ENCODE results near the gene TRAF5. TPM values are rescaled to one million over a fixed set of nuclear protein-coding genes. Genes with fewer than 3 reads are reported as not detected.
A peak's percentile ranks its signal among the peaks of the same experiment; 100 is the strongest.

Gene TRAF5
- total RNA-seq, 6 experiments from 2014 or later, result 7.7 to 12.3 (median 8.7) TPM

GRCh38 chr1:211376807-211377470 is 50.3 kb downstream of the TRAF5 start:
- Mint-ChIP-seq H3K4me3 (no peak overlapping the region), H3K9me3 (no peaks in the 10 kb centered on the region), H3K27me3 (ENCODE audit: insufficient read depth) (no peaks in the 10 kb centered on the region), H3K4me1 (ENCODE audit: low read depth) (peaks cover 35% of the 10 kb centered on the region), H3K36me3 (ENCODE audit: low read depth) (peaks cover 7% of the 10 kb centered on the region; the same call in 1 of the 2 replicates), H3K27ac (peak overlapping the region; percentile 76)
- TF ChIP-seq CTCF (IDR thresholded peaks at IDR 0.05), result no peak
- DNase-seq, result no peak

- H3K27ac Mint-ChIP-seq, result peak overlapping the region; percentile 76
Observed at GRCh38 chr1:211377539-211378450, 51.2 kb downstream of the TRAF5 start.

GRCh38 chr1:211378844-211379243 is 52.2 kb downstream of the TRAF5 start:
- no peaks in the 10 kb centered on the region for H3K9me3 Mint-ChIP-seq
- H3K4me1 Mint-ChIP-seq (ENCODE audit: low read depth), result peaks cover 48% of the 10 kb centered on the region
- TF ChIP-seq CTCF (IDR thresholded peaks at IDR 0.05), result no peak
- no peaks in the 10 kb centered on the region for H3K27me3 Mint-ChIP-seq (ENCODE audit: insufficient read depth)
- DNase-seq, result peak; percentile 71
- H3K27ac Mint-ChIP-seq, result peak overlapping the region; percentile 22
- no peak overlapping the region for H3K4me3 Mint-ChIP-seq
- H3K36me3 Mint-ChIP-seq (ENCODE audit: low read depth), result peaks cover 5% of the 10 kb centered on the region; the same call in 1 of the 2 replicates

More at GRCh38 chr1:211377539-211378450, 51.2 kb downstream of the TRAF5 start:
- DNase-seq, result no peak
- peaks cover 40% of the 10 kb centered on the region for H3K4me1 Mint-ChIP-seq (ENCODE audit: low read depth)
- H3K36me3 Mint-ChIP-seq (ENCODE audit: low read depth), result peaks cover 5% of the 10 kb centered on the region; the same call in 1 of the 2 replicates
- no peaks in the 10 kb centered on the region for H3K27me3 Mint-ChIP-seq (ENCODE audit: insufficient read depth)
- no peaks in the 10 kb centered on the region for H3K9me3 Mint-ChIP-seq
- H3K4me3 Mint-ChIP-seq, result no peak overlapping the region
- TF ChIP-seq CTCF (IDR thresholded peaks at IDR 0.05), result no peak

- Mint-ChIP-seq H3K27me3 (ENCODE audit: insufficient read depth) (no peaks in the 10 kb centered on the region), H3K4me1 (ENCODE audit: low read depth) (peaks cover 50% of the 10 kb centered on the region), H3K4me3 (no peak overlapping the region), H3K9me3 (no peaks in the 10 kb centered on the region), H3K27ac (no peak overlapping the region), H3K36me3 (ENCODE audit: low read depth) (peaks cover 5% of the 10 kb centered on the region; the same call in 1 of the 2 replicates)
- TF ChIP-seq CTCF (IDR thresholded peaks at IDR 0.05), result no peak
- no peak for DNase-seq
Observed at GRCh38 chr1:211379446-211379845, 52.8 kb downstream of the TRAF5 start.

GRCh38 chr1:211381481-211382181 is 55.0 kb downstream of the TRAF5 start:
- no peak for DNase-seq
- no peaks in the 10 kb centered on the region for H3K27me3 Mint-ChIP-seq (ENCODE audit: insufficient read depth)
- peak overlapping the region; percentile 100 for H3K27ac Mint-ChIP-seq
- H3K4me1 Mint-ChIP-seq (ENCODE audit: low read depth), result peaks cover 44% of the 10 kb centered on the region
- peak overlapping the region; percentile 95 for H3K4me3 Mint-ChIP-seq
- H3K36me3 Mint-ChIP-seq (ENCODE audit: low read depth), result peaks cover 2% of the 10 kb centered on the region; the same call in 1 of the 2 replicates
- TF ChIP-seq CTCF (IDR thresholded peaks at IDR 0.05), result no peak
- no peaks in the 10 kb centered on the region for H3K9me3 Mint-ChIP-seq

Measured in HFFc6 (cell line).